IMR-90 (cell line): ENCODE measurements around the gene CLEC9A.

Source experiments
- CTCF ChIP-seq: conservative IDR thresholded peaks from 2 replicates; pipeline ENCODE4 v1.5.1; 2012; ENCODE audit warnings: mild to moderate bottlenecking, low read depth, low read length, improper control_type of control experiment
- POLR2A ChIP-seq: IDR thresholded peaks from 2 replicates; pipeline ENCODE4 v1.6.1; 2012; ENCODE audit warnings: mild to moderate bottlenecking, low read depth, low read length

- TF ChIP-seq CTCF: peak; percentile 72
- TF ChIP-seq POLR2A: no peak
Measured at GRCh38 chr12:10033783-10034545, 3.5 kb downstream of the CLEC9A start.
